HG02943 (cell line): ENCODE results near the gene SECTM1.
"Not testable (repeated sequence)": the region's sequence is repeated elsewhere in the genome, so short reads cannot be mapped to it uniquely, and the experiment has no call there.

Experiments
- ATAC-seq: cut with Tn5 transposase; IDR thresholded peaks from one replicate; pipeline ENCODE4 v1.9.1; 2021; ENCODE audit warnings: mild to moderate bottlenecking, low read depth, moderate library complexity; ENCODE audit not compliant: unreplicated experiment

Gene SECTM1

DNA sequence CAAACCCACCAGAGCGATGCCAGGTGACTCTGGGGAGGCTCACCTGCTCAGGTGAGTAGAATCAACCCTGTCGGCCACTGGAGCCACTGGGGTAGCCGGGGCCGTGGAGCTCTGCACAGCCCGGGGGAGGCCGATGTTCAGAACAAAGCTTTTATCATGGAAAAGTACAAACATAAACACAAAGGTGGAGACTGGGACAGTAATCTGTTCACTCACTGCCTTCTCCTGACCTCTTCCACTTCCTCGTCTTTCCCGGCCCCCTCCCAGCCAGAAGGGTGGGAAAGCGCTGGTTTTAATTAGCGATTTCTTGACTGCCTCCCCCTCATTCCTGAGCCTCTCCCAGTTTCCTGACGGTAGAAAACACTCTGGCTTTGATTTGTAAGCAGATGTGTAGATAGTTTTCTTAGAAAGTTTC is 15.7 kb upstream of the SECTM1 start:
- no peak for ATAC-seq

DNA sequence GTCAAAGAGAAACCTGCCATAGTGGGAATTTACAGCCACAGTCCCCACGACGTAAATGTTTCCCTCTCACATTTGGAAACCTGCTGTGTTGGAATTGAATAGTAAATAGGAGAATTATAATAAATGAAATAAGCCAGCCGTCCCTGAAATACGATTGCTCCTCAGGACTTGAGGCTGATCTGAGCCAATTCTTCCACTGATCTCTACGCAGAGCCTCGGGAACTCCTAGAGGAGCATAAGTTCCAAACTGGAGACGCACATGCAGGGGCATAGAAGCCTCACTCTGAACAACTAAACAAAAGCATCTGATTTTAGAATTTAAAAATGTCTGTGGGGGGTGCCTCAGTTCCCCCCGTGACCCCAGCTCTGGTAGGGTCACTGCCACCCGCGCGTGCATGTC is 15.3 kb upstream of the SECTM1 start:
- no peak for ATAC-seq

DNA sequence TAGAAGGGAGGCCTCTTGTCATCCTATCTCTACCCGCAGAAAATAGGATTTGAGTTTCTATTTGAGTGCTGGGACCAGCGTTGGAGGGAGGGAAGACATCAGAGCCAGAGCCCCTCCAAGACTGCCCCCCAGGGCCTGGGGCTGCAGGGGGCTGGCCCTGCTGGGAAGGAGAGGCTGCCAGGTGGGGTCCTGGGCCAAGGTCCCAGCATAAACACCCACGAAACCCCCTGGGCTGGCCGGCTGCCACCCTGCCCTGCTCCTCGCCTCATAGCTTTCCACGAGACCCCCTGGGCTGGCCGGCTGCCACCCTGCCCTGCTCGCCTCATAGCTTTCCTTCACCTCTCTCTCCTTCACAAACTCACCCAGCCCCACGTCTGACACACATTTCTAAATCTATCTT is 14.9 kb upstream of the SECTM1 start:
- ATAC-seq: no peak

GRCh38 chr17:82347994-82348393 is 14.4 kb upstream of the SECTM1 start:
- ATAC-seq: not testable (repeated sequence)

- no peak for ATAC-seq
These were observed 13.1 kb upstream of the SECTM1 start for GRCh38 chr17:82346342-82347300.

- ATAC-seq: no peak
These were observed 11.8 kb upstream of the SECTM1 start for GRCh38 chr17:82345151-82345976.

GRCh38 chr17:82344175-82344907 is 10.8 kb upstream of the SECTM1 start:
- ATAC-seq: no peak

GRCh38 chr17:82343560-82343959 is 10.0 kb upstream of the SECTM1 start:
- no peak for ATAC-seq

- no peak for ATAC-seq
These were observed 9.0 kb upstream of the SECTM1 start for GRCh38 chr17:82342361-82343079.

- no peak for ATAC-seq
These were observed 6.3 kb upstream of the SECTM1 start for GRCh38 chr17:82339634-82340580.

- ATAC-seq: no peak
These were observed 5.5 kb upstream of the SECTM1 start for GRCh38 chr17:82338858-82339633.

DNA sequence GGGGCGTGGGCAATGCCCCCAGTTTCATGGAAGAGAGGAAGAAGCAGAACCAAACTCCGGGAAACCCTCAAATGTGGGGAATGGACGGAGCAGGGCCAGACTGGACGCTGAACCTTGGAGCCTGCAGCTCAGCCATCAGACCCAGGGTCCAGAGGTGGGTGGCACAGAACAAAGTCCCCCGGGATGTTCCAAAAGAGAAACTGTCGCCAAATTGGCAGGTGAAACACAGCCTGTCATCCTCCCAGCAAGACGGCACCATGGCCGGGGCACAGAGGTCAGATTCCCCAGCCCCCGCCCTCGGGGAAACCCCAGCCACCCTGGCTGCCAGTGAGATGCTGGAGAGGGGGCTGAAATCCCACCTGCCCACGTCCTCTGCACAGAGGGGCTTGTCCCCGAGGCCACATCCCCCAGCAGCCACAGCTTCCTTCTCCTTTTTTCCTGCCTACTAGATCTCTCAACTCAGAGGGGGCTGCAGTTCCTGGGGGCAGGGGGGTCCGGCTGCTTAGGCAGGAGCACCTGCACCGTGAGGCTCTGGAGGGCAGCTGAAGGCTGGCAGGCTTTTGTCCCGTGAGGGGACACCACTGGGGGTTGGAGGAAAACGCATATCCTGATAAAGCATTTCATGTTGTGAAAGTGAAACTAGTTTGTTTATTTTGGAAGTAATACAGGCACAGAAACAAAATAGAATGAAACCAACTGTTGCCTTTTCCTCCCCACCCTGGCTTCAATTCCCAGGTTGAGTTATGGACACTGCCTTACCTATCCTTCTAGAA is 1.2 kb upstream of the SECTM1 start:
- ATAC-seq: no peak

DNA sequence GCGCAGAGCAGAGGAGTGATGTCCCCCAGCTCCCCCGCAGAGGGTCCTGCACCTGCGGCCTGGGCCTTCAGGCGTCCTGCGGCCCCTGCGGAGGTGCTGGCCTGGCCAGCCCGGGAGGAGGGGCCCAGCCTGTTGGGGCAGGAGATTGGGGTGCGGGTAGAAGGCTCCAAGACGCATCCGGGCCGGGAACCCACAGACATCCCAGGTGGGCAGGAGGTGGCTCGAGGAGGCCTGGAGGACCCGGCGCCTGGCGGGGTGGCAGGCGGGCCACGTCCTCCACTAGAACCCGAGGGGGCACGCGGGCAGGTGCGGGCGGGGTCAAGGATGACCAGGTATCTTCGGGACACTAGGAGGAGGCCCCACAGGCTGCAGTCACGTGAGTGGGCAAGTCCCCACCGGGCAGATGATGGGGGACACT is 647 bp upstream of the SECTM1 start:
- ATAC-seq: no peak

GRCh38 chr17:82332669-82333278 is 792 bp downstream of the SECTM1 start:
- no peak for ATAC-seq

- ATAC-seq: no peak
These were observed 2.1 kb downstream of the SECTM1 start for GRCh38 chr17:82331345-82331939.

DNA sequence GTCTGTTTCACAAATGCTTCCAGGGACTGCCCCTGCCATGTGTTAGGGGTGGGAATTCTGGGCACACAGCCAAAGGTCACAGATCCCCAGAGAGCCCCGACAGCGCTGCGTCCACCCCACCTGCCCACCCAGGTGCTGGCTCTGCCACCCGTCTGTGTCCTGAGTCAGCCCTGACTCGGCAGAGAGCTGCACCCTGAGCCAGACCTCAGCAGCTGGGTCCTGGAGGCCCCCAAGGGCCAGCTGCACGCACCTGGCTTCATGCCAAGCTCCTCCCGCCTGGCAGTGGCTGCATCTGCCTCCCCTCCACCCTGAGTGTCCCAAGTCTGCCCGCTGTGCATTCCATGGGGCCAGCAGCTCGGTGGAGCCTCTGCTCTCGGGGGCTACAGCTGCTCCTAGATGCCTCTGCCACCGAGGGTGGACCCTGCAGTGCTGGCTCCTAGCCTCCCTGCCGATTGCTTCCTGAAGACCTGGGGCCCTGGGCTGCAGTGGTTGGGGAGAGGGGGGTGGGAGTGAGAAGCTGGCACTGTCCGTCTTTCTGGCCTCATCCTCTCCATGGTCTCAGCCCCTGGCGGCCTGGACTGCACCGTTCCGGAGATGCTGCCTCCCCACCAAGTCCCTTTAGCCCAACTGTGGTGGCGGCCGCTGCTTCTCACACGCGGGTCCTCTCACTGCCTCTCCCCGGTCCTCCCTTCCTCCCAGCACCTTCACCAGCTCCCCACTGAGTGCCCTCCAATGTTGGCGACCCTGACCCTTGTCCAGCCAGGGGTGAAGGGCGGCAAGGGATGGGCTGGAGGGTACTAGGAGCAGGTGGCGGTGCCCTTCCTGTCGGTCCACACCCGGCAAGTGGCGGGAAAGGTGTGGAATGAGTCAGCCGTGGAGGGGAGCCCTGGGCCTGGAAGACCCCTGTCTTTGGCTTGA is 3.0 kb downstream of the SECTM1 start:
- ATAC-seq: no peak
